ENCODE results near the gene MLN.

Gene MLN

DNA sequence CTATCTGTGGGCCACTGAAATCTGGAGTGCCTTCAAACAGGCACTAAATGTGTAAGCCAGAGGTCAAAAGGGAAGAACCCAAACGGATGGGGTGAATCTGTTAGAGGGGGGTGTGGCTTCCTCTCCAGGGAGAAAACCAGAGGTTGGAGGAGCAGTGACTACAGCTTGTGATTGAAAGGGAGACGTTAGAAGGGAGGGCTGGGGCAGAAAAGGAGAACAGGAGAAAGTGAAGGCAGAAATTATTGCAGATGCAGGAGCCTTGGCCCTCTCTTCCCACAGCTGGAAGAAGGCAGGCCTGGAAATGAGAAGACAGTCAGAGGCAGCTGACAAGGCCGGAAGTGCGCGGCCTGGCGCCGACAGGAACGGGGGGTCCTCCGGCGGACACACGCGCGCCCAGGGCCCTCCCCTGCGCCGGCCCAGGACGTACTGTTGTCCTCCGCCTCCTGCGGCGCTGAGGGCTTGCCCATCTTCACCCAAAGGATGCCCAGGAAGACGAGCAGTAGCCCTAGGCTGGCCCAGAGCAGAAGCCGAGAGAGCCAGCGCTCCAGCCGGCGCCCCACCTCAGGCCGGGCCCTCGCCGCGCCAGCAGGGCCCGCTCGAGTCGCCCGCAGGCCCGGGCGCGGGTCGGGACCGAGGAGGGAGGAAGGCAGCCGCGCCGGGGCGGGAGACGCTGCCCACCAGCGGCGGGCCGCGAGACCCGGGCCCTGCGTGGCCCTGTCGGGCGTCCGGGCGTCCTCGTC is 15.7 kb downstream of the MLN start:
- no peaks in the 10 kb centered on the region for H3K27me3 ChIP-seq (ENCODE audit: control insufficient read depth in 1 of 2, insufficient read depth in 2 of 2, low read length in 2 of 2)

GRCh38 chr6:33787346-33787953 is 16.4 kb downstream of the MLN start:
- peak overlapping the region; percentile 92 for H3K27ac ChIP-seq (ENCODE audit: low read length)
- H3K9ac ChIP-seq (ENCODE audit: low read length in 2 of 2), result peak overlapping the region; percentile 82 to 92
- H3K27me3 ChIP-seq (ENCODE audit: control insufficient read depth in 1 of 2, insufficient read depth in 2 of 2, low read length in 2 of 2), result no peaks in the 10 kb centered on the region
- peaks cover 19 to 29% of the 10 kb centered on the region in 2 donors for H3K36me3 ChIP-seq (ENCODE audit: control insufficient read depth in 2 of 2, insufficient read depth in 2 of 2, low read length in 2 of 2)
- H3K4me1 ChIP-seq (ENCODE audit: control insufficient read depth, insufficient read depth, low read length), result peaks cover 32% of the 10 kb centered on the region
- H3K9me3 ChIP-seq (ENCODE audit: control insufficient read depth in 2 of 2, low read length in 2 of 2), result no peaks in the 10 kb centered on the region
- peak overlapping the region; percentile 59 to 80 for H3K4me3 ChIP-seq (ENCODE audit: low read length in 2 of 2)

More for the DNA sequence above, 15.7 kb downstream of the MLN start:
- peaks cover 13 to 23% of the 10 kb centered on the region in 2 donors for H3K36me3 ChIP-seq (ENCODE audit: control insufficient read depth in 2 of 2, insufficient read depth in 2 of 2, low read length in 2 of 2)
- H3K27ac ChIP-seq (ENCODE audit: low read length), result peak overlapping the region; percentile 92
- H3K4me3 ChIP-seq (ENCODE audit: low read length in 2 of 2), result peak overlapping the region; percentile 59 to 80
- H3K9ac ChIP-seq (ENCODE audit: low read length in 2 of 2), result peak overlapping the region; percentile 82 to 92
- H3K4me1 ChIP-seq (ENCODE audit: control insufficient read depth, insufficient read depth, low read length), result peaks cover 32% of the 10 kb centered on the region
- H3K9me3 ChIP-seq (ENCODE audit: control insufficient read depth in 2 of 2, low read length in 2 of 2), result no peaks in the 10 kb centered on the region

DNA sequence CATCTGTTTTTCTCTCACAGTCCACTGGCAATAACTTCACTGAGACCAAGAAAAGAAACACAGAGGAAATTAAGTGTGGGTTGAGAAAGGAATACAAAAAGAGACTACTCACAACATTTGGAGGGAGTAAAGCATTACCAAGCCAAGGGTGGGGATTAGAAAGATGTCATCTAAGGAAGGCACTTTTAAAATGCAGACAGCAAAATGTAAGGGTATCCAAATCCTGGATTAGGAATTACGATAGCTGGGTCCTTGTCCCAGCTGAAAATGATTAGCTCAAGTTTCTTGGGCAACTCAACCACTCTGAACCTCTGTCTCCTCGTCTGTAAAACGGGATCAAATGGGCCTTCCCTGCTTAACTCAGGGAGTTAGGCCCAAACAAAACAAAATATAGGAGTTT is 17.1 kb downstream of the MLN start:
- peak overlapping the region in 1 of 2 donors; percentile 80 for H3K4me3 ChIP-seq (ENCODE audit: low read length in 2 of 2)
- H3K36me3 ChIP-seq (ENCODE audit: control insufficient read depth in 2 of 2, insufficient read depth in 2 of 2, low read length in 2 of 2), result peaks cover 19 to 32% of the 10 kb centered on the region in 2 donors
- no peak overlapping the region for H3K27ac ChIP-seq (ENCODE audit: low read length)
- H3K4me1 ChIP-seq (ENCODE audit: control insufficient read depth, insufficient read depth, low read length), result peaks cover 32% of the 10 kb centered on the region
- no peaks in the 10 kb centered on the region for H3K27me3 ChIP-seq (ENCODE audit: control insufficient read depth in 1 of 2, insufficient read depth in 2 of 2, low read length in 2 of 2)
- H3K9me3 ChIP-seq (ENCODE audit: control insufficient read depth in 2 of 2, low read length in 2 of 2), result no peaks in the 10 kb centered on the region
- H3K9ac ChIP-seq (ENCODE audit: low read length in 2 of 2), result peak overlapping the region; percentile 82 to 92

DNA sequence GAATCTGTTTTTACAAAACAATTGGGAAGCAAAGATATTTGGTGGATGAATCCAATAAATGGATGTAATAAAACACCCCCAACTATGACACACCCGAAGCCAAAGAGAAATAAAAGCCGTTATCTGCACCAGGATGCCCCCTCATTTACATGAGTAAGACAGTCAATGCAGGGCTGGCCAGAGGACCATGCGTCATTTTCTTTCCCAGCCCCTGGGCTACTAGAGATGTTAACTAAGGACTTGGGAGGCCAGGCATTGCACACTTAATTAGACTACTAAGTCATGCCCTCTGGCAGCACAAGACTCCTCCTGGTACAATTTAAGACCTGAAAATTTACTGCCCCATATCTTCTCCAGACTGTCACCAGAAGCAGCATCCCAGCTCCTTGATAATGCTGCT is 18.0 kb downstream of the MLN start:
- peak overlapping the region in 1 of 2 donors; percentile 16 for H3K4me3 ChIP-seq (ENCODE audit: low read length in 2 of 2)
- H3K9ac ChIP-seq (ENCODE audit: low read length in 2 of 2), result peak overlapping the region in 1 of 2 donors; percentile 6
- peaks cover 19 to 33% of the 10 kb centered on the region in 2 donors for H3K36me3 ChIP-seq (ENCODE audit: control insufficient read depth in 2 of 2, insufficient read depth in 2 of 2, low read length in 2 of 2)
- no peaks in the 10 kb centered on the region for H3K27me3 ChIP-seq (ENCODE audit: control insufficient read depth in 1 of 2, insufficient read depth in 2 of 2, low read length in 2 of 2)
- H3K27ac ChIP-seq (ENCODE audit: low read length), result no peak overlapping the region
- H3K9me3 ChIP-seq (ENCODE audit: control insufficient read depth in 2 of 2, low read length in 2 of 2), result no peaks in the 10 kb centered on the region
- peaks cover 32% of the 10 kb centered on the region for H3K4me1 ChIP-seq (ENCODE audit: control insufficient read depth, insufficient read depth, low read length)

GRCh38 chr6:33784787-33785186 is 19.0 kb downstream of the MLN start:
- Histone ChIP-seq H3K9ac (ENCODE audit: low read length in 2 of 2) (no peak overlapping the region), H3K9me3 (ENCODE audit: control insufficient read depth in 2 of 2, low read length in 2 of 2) (no peaks in the 10 kb centered on the region), H3K36me3 (ENCODE audit: control insufficient read depth in 2 of 2, insufficient read depth in 2 of 2, low read length in 2 of 2) (peaks cover 26 to 43% of the 10 kb centered on the region in 2 donors), H3K4me3 (ENCODE audit: low read length in 2 of 2) (no peak overlapping the region), H3K27ac (ENCODE audit: low read length) (no peak overlapping the region), H3K4me1 (ENCODE audit: control insufficient read depth, insufficient read depth, low read length) (peaks cover 32% of the 10 kb centered on the region), H3K27me3 (ENCODE audit: control insufficient read depth in 1 of 2, insufficient read depth in 2 of 2, low read length in 2 of 2) (no peaks in the 10 kb centered on the region)

DNA sequence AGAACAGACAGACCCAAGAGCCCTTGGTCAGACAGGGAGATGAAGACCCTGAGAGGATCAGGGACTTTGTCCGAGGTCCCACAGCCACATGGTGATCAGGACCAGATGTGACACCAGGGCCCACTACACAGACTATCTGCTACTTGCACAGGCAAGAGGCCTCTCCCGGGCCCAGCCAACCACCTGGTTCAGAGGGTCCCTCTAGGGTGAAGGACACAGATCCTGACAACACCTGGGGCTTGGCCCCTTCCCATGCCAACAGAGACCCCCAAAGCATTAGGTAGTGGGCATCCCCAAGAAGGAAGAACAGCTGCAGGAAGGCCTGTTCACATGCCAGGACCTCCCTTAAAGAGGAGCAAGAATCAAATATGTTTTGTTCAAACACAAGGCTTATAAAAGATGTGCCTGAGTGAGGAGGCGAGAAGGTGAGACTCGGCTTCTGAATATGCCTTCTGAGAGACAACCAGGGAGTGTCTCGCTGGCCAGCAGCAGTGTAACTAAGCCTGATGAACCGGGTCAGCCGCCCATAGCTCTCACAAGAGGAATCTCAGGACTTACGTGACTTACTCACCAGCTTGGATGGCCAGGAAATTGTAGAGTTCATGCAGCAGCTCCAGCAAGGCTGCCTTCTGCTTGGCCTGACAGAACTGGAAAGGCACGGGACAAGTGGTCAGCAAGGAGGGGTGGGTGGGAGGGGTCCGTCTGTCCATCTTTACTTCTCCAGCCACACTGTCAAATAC is 19.9 kb downstream of the MLN start:
- H3K4me1 ChIP-seq (ENCODE audit: control insufficient read depth, insufficient read depth, low read length), result peaks cover 26% of the 10 kb centered on the region

DNA sequence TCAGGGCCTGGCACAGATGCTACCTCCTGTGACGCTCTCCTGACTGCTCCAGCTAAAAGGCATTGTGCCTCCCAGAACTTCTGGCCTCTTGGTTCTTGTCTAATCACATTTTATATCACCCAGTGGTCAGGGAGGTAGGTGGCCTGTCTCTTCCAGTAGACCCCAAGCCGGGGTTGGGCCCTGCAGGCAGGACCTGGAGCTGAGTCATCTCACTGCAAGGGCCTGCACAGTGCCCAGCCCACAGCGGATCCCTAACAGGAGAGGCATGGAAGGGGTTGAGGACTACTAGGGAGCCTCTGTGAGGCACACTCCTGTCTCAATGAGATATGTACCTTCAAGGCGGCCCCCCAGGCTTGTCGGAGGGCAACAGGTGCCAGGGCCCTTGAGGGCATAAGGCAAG is 21.2 kb downstream of the MLN start:
- Histone ChIP-seq H3K4me1 (ENCODE audit: control insufficient read depth, insufficient read depth, low read length) (peaks cover 21% of the 10 kb centered on the region), H3K27ac (ENCODE audit: low read length) (no peak overlapping the region), H3K9ac (ENCODE audit: low read length in 2 of 2) (no peak overlapping the region), H3K27me3 (ENCODE audit: control insufficient read depth in 1 of 2, insufficient read depth in 2 of 2, low read length in 2 of 2) (no peaks in the 10 kb centered on the region), H3K9me3 (ENCODE audit: control insufficient read depth in 2 of 2, low read length in 2 of 2) (no peaks in the 10 kb centered on the region), H3K36me3 (ENCODE audit: control insufficient read depth in 2 of 2, insufficient read depth in 2 of 2, low read length in 2 of 2) (peaks cover 48 to 65% of the 10 kb centered on the region in 2 donors), H3K4me3 (ENCODE audit: low read length in 2 of 2) (no peak overlapping the region)

More for the DNA sequence above, 19.9 kb downstream of the MLN start:
- Histone ChIP-seq H3K9me3 (ENCODE audit: control insufficient read depth in 2 of 2, low read length in 2 of 2) (no peaks in the 10 kb centered on the region), H3K9ac (ENCODE audit: low read length in 2 of 2) (no peak overlapping the region), H3K36me3 (ENCODE audit: control insufficient read depth in 2 of 2, insufficient read depth in 2 of 2, low read length in 2 of 2) (peaks cover 34 to 52% of the 10 kb centered on the region in 2 donors), H3K27me3 (ENCODE audit: control insufficient read depth in 1 of 2, insufficient read depth in 2 of 2, low read length in 2 of 2) (no peaks in the 10 kb centered on the region), H3K4me3 (ENCODE audit: low read length in 2 of 2) (no peak overlapping the region), H3K27ac (ENCODE audit: low read length) (no peak overlapping the region)

GRCh38 chr6:33781131-33781975 is 22.4 kb downstream of the MLN start:
- Histone ChIP-seq H3K27me3 (ENCODE audit: control insufficient read depth in 1 of 2, insufficient read depth in 2 of 2, low read length in 2 of 2) (no peaks in the 10 kb centered on the region), H3K9me3 (ENCODE audit: control insufficient read depth in 2 of 2, low read length in 2 of 2) (no peaks in the 10 kb centered on the region), H3K4me3 (ENCODE audit: low read length in 2 of 2) (no peak overlapping the region), H3K27ac (ENCODE audit: low read length) (no peak overlapping the region), H3K9ac (ENCODE audit: low read length in 2 of 2) (peak overlapping the region in 1 of 2 donors; percentile 6), H3K4me1 (ENCODE audit: control insufficient read depth, insufficient read depth, low read length) (peaks cover 12% of the 10 kb centered on the region), H3K36me3 (ENCODE audit: control insufficient read depth in 2 of 2, insufficient read depth in 2 of 2, low read length in 2 of 2) (peaks cover 59 to 74% of the 10 kb centered on the region in 2 donors)

- H3K4me1 ChIP-seq (ENCODE audit: control insufficient read depth, insufficient read depth, low read length), result peaks cover 5% of the 10 kb centered on the region
- H3K4me3 ChIP-seq (ENCODE audit: low read length in 2 of 2), result no peak overlapping the region
- H3K27me3 ChIP-seq (ENCODE audit: control insufficient read depth in 1 of 2, insufficient read depth in 2 of 2, low read length in 2 of 2), result no peaks in the 10 kb centered on the region
- no peaks in the 10 kb centered on the region for H3K9me3 ChIP-seq (ENCODE audit: control insufficient read depth in 2 of 2, low read length in 2 of 2)
- H3K27ac ChIP-seq (ENCODE audit: low read length), result no peak overlapping the region
- H3K9ac ChIP-seq (ENCODE audit: low read length in 2 of 2), result no peak overlapping the region
- H3K36me3 ChIP-seq (ENCODE audit: control insufficient read depth in 2 of 2, insufficient read depth in 2 of 2, low read length in 2 of 2), result peaks cover 71 to 84% of the 10 kb centered on the region in 2 donors
These were observed 23.9 kb downstream of the MLN start for GRCh38 chr6:33779895-33780294.

DNA sequence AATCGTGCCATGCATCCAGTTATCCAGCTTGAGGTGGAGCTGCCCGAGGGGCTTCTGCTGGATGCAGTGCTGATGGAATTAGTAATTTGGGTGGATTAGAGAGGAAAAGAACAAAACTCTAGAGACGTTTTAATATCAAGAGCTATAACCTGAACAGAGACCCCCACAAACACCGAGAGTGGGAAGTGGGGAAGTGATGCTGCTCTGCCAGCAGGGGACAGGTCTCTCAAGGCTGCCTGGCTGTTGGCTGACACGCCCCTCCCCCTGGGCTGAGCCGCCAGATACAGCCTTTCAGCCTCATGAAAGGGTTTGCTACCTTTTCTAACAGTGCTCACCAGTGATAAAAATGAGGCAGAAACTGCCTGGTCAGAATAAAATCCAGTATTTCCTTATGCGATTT is 24.5 kb downstream of the MLN start:
- Histone ChIP-seq H3K36me3 (ENCODE audit: control insufficient read depth in 2 of 2, insufficient read depth in 2 of 2, low read length in 2 of 2) (peaks cover 75 to 83% of the 10 kb centered on the region in 2 donors), H3K9me3 (ENCODE audit: control insufficient read depth in 2 of 2, low read length in 2 of 2) (no peaks in the 10 kb centered on the region), H3K9ac (ENCODE audit: low read length in 2 of 2) (no peak overlapping the region)

More for the DNA sequence above, 24.5 kb downstream of the MLN start:
- Histone ChIP-seq H3K4me1 (ENCODE audit: control insufficient read depth, insufficient read depth, low read length) (no peaks in the 10 kb centered on the region), H3K27ac (ENCODE audit: low read length) (no peak overlapping the region), H3K4me3 (ENCODE audit: low read length in 2 of 2) (no peak overlapping the region), H3K27me3 (ENCODE audit: control insufficient read depth in 1 of 2, insufficient read depth in 2 of 2, low read length in 2 of 2) (no peaks in the 10 kb centered on the region)
